ENCODE measurements around the gene KLK14.

Gene KLK14

DNA sequence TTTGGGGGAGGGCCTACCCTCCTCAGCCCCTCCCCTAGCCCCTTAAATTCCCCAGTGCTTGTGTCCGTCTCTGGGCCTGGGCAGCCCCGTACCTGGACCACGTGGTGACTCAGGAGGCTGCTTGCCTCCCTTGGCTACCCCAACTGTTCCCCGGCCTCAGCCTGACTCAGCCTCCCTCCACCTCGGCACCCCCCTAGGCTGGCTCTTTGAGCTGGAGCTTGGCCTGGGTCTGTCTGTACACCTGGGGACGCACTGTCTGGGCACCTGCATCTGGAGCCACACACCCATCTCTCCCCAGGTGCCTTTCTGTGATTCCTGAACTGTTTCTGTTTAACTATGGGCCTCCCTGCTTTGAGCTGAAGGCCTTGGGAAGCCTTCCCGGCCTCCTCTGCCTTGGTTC lies 1.8 kb upstream of the KLK14 start:
- no peak for DNase-seq

DNA sequence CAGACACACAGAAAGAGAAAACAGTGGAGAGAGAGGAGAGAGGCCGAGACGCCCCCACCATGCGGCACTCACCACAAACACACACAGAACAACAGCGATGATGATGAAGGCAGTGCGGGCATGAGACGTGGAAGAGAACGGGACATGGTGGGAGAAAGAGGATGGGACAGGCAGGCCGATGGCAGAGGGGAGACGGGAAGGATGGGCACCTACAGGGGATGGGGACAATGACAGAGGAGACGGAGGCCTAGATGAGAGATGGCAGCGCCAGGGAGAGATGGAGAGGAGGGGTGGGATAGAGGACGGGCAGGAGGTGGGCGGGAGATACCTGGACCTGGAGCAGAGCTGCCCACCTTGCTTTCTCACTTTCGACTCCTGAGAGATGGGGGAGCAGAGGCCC lies 1.1 kb upstream of the KLK14 start:
- DNase-seq = no peak

DNA sequence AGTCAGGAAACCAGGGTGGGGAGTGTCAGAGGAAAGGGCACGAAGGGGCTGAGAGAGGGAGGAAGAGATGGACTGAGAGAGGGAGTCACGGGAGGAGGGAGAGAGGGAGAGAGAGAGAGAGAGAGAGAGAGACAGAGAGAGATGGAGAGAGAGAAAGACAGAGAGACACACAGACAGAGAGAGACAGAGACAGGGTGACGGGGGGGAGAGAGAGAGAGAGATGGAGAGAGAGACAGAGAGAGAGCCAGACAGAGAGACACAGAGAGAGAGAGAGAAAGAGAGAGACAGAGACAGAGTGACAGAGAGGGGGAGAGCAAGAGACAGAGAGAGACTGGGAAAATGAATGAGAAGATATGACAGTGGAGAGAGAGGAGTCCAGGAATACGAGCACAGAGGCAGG lies 494 bp upstream of the KLK14 start:
- no peak for DNase-seq

DNA sequence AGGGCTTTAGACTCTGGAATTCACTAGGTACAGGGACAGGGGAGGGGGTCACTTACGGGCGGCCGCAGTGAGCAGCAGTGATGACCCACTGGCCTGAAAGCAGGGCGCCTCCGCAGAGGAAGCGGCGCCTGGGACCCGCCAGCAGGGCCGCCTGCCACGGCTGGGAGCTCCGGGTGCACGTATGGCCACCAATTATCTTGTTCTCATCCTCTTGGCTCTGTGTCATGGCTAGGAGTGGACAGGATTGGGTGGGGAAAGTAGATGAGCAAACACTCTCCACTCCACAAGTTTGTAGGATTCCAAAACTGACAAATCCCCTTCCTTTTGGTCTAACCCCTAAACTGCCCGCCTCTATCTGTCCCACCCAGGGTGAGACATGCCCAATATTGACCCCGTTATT lies 1.2 kb downstream of the KLK14 start:
- DNase-seq = no peak

DNA sequence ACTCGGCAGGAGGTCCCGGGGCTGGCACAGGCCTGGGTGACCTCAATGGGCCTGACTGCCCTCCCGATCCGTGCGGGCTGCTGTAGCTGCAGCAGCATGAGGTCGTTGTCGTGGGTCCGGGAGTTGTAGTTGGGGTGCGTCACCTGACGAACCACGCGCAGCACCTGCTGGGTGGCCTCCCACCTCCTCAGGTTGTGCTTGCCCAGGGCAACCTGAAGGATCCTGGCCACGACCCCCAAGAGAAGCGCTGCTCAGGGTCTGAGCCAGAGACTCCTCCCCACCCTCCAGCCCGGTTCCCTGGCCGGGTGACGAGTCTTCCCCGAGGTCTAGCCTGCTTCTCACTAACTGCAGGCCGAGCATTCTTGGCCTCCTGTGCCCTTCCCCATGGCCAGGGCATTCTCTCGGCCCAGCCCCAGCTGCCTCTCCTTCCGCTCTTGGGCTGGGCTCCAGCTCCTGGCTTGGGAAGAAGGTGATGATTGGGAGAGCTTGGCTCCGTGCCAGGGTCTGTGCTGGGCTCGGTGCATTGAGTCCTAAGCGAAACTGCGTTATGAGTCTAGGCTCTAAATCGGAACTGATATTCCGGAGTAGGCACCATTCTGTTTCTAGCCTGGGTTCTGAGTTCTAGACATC lies 3.1 kb downstream of the KLK14 start:
- no peak for DNase-seq

DNA sequence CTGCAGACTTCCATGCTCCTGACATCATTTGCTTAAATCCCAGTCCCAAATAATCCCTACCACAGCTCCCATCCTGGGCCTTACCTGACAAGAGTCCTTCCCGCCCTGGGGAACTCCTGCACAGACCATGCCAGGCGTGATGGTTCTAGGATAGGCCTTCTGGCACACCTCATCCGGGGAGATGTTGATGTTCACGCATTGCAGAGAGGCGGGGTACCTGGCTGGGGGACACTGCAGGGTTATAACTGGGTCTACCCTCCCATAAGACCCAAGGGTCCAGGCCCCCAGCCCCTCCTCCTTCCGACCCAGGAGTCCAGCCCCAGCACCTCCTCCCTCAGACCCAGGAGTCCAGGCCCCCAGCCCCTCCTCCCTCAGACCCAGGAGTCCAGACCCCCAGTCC lies 4.0 kb downstream of the KLK14 start:
- no peak for DNase-seq

DNA sequence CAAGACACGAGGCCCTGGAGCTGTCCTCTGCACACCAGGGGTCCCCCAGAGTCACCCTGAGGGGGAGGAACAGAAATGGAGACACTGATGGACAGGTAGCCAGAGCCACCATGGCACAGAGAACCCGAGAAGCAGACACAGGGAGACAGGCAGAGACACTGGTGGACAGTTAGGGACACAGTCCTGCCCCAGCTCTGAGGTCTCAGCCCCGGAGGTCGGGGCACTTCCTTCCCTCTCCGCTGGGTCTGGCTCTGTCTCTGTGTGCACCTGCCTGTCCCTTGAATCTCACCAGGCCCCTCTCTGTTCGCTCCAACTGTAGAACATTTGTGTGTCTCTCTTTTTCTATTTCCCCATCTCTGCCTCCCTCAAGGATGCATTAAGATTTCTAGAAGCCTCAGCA lies 4.6 kb downstream of the KLK14 start:
- DNase-seq = no peak

DNA sequence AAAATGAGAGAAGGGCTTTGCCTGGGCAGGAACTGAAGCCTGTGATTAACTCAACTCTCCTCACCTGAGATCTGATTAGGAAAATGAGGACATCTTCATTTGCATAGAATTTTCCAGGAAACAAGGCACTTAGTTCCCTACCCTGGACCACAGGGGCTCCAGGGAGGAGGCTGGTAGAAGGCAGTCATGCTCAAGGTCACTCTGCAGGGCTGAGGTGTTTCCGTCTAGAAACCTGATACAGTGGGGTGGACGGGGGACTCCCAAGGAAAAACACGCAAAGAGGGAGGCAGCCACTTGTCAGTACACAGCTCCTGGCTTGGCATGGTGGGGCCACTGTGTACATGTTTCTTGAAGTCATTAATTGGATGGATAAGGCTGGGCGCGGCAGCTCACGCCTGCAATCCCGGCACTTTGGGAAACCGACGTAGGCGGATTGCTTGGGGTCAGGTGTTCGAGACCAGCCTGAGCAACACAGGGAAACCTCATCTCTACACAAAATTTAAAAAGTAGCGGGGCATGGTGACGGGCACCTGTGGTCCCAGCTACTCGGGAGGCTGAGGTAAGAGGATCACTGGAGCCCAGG lies 6.0 kb downstream of the KLK14 start:
- DNase-seq = no peak

DNA sequence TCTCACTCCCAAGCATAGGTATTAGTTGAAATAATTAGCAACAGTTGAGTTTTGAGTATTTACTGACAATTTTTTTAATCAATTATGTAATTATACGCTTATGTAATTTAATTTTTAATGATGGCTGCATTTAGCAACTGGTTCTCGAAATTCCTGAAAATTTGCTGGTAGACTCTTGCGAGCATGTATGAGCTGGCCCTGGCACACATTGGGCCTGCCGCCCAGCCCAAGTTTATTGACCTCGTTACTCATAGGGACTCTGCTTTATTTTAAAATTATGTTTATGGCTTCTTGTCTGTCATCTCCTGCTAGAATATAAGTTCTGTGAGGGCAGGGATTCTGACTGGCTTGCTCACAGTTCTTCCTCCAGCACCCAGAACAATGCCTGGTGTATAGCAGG lies 6.7 kb downstream of the KLK14 start:
- DNase-seq = no peak

DNA sequence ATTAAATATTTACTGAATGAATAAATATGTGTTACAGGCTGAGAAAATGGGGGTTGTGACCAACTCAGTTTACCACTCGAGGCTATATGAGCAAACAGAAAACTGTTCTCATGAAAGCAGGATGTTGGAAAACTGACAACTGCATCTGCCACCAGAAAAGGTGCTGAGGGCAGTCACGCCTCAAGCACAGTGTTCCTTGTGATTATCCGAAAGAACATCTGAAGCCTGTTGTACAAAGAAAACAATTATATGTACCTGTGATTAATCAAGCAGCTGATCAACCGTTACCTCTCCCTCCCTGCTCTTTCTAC lies 11.6 kb downstream of the KLK14 start:
- no peak for DNase-seq

DNA sequence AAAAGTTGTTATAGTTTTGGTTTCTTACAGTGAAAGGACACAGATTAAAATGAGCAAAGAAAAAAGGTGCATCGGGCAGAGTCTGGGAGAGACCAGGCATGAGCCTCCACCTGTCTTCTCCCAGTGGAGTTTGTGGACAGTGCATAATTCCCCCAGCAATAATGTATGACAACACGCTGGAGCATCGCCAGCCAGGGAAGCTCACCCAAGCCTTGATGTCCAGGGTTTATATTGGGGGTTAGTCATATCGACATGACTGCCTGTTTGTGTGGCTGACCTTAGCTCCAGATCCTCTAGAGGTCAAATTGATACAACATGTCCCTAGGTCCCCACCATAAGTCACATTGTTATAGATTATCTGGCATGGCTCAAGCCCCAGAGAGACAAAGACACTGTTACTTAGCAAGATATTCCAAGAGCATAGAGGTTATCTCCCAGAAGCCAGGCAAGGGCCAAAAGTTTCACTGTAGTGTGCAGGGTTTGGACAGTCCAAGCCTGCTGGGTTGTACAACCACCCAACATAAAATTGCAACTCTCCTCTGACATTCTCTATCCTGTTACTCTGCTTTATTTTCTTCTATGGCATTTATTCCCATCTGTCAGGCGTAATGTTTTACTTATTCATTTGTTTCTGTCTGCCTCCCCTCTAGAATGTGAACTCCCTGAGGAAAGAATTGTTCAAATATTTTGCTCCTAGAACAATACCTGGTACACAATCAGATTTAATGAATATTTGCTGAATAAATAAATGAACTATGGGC lies 12.2 kb downstream of the KLK14 start:
- DNase-seq = no peak

DNA sequence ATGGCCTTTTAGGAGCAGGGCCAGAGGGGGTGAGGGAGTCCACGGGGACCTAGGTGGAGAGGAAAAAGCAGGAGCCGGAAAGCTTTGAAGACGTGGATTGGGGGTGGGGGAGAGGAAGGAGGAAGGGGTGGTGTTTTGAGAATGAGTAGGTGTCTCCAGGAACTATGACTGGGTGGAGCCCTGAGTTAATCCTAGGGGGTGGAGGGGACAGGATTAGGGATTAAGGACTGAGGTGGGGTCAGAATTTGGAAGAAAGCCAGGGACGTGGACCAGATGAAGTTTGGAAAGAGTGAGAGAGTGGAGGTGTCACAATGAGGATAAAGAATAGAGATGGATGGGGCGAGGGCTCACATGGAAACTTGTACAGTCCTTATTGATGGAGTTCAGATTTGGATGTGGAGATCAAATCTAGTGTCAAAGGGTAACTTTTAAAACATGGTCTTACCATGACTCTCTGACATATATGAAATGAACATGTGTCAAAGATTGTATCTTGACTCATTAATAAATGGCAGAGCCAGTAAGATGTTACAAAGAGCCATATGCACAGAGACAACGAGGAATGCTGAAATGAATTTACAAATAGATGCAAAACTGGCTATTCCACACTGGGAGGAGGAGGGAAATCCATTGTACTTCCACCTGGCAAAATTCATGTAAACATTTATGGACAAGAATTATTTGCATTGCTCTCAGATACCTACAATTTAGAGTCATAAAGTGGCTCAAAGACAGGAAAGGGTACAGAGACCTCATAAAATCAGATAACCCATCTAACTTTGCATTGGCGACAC lies 16.1 kb downstream of the KLK14 start:
- DNase-seq = no peak

DNA sequence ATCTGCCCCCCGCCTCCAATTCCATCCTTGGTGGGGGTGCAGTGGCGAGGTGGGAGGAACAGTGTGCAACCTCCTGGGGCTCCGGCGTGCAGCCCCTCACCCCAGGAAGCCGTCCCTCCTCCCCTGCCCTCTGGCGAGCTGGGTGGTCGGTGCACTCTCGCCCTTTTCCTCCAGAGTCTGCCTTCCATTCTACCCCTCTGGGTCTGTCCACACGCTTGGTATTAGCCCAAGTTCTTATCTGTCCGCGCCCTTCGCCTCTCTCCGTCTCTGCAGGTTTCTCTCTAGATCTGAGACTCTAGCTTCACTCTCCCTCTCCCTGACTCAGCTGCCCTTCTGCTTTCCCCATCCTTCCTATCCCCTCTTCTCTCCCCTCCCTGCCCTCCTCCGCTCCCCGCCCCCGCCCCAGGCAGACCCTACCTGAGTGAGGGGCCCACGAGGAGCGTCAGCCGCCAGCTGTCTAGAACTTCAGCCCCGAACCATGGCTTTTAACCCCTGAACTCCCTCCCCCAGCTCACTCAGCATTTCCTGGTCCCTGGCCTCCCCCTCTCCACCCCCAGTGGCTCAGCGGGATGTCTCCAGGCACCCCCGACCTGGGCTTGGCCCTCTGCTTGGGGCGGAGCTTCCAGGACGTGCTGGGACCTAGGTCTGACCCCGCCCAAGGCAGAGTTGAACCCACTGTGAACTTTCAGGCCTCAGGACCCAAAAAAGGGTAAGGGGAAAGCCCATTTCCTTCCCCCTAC lies 17.3 kb downstream of the KLK14 start:
- no peak for DNase-seq

DNA sequence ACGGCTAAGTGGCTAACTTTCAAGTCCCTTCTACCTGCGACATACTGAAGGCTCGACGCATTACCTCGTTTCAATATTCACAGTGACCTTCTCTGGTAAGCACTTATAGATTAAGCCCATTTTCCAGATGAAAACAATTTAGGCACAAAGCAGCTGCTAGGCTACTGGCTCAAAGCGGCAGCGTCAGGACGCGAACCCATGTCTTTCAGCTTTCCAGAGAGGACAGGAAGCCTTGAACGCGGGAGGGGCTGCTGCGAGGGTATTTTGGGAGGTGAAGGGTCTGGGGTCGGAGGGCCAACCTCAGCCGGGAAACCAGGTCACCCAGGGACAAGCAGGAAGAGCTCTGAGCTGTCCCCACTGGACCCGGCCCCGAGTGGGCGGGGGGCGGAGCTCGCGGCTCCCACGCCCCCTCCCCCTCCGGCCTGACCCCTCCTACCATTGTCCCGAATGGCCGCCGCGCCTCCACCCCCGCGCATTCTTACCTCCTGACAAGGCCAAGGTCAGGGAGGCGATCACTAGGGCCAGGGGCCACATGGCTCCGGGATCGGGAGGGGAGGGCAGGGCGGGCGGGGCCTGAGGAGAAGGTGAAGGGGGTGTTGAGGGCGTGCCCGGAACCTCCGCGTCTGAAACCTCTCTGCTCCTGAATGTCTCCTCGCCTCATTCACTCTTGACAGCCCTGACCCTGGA lies 18.0 kb downstream of the KLK14 start, which contains the start of gene KLK13:
Gene KLK13, minus strand, starts transcription at position 559 of the 687 bp plus-strand sequence. Its CDS starts 25 bp downstream, at position 534.
- no peak for DNase-seq

DNA sequence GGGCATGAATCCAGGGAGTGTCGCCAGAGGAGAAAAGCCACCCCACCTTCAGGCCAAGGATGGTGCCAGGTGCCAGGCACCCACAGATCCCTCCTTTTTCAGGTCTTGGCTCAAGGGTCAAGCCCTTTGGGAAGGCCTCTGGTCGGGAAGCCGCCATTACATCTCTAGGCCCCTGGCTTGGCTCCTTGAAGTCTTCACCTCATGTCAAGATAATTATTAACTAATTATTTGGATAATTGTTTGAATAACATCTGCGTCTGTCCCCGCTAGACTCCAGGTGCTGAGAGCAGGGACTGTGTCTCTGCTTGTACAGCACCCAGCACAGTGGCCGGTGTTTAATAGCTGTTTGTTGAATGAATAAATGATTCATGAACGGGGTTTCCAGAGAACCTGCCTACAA lies 19.0 kb downstream of the KLK14 start:
- DNase-seq = no peak

DNA sequence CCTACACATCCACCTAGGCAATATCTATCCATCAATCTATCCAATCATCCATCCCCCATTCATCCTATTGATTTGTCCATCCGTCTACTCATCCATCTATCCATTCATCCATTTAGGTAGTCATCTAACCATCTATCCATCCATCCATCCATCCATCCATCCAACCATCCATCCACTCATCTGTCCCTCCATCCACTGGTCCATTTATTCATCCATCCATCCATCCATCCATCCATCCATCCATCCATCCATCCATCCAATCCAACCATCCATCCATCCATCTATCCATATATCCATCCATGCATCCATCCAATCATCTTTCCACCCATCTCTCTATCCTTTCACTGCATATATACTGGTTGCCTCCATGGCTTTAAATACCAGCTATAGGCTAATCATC lies 21.7 kb downstream of the KLK14 start:
- no peak for DNase-seq

DNA sequence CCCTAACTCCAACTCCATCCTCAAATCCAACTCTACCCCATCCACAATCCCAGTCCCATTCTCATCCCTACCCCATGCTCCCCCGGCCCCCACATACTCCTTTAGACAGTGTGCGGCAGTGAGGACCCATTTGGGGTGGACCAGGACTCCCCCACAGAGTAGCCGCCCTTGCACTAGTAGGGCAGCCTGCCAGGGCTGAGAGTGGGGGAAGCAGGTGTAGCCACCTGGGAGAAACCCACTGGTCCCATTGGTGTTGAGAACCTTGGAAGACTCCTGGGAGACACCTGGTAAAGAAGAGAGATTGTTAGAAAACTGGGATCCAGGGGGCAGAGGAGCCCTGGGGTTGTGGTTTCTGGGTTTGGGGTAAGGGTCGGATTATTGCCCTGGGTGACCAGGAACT lies 22.4 kb downstream of the KLK14 start:
- no peak for DNase-seq

DNA sequence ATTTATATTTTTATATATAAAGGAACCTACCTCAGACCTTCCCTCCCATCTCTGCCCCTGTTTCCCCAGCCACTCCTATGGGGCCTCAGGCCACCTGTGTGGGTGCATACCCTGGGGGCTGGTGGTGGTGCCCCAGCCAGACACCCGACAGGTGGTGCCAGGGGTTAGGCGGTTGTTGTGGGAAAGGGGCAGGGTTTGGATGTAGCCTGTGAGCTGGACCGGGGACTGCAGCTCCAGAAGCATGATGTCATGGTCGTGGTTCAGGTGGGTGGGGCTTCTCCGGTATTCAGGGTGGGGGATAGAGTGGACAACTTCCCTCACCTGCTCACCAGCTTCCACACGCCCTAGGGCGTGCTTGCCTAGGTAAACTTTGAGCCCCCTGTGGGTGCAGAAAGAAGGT lies 23.0 kb downstream of the KLK14 start:
- no peak for DNase-seq

DNA sequence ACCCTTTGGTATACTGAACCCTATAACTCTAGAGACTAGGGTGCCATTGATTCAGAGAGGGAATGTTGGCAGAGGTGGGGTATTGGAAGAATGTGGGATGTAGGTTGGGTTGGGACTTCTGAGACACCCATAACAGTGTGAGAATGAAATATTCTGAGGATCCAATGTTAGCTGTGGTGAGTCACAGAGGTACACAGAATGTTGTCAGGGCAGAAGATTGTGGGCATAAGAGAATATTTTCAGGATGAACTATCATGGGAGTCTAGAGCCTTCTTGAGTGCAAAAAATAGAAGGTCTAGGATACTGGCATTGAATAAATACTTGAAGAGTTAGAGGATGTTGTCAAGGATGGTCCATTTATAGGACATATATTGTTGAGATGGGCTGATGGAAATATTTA lies 26.8 kb downstream of the KLK14 start:
- DNase-seq = no peak

DNA sequence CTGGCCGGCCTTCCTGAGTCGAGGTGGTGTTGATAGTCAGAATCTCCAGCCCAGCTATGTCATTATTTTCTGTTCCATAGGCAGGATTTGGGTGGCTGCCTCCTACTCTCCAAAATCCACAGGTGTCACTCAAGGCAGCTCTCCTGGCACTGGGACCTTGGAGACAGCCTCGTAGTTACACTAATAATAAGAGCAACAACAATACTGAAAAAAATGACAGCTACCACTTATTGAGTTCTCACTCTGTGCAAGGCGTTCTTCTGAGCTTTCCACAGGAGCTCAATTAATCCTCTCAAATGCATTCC lies 35.7 kb downstream of the KLK14 start:
- DNase-seq = no peak

DNA sequence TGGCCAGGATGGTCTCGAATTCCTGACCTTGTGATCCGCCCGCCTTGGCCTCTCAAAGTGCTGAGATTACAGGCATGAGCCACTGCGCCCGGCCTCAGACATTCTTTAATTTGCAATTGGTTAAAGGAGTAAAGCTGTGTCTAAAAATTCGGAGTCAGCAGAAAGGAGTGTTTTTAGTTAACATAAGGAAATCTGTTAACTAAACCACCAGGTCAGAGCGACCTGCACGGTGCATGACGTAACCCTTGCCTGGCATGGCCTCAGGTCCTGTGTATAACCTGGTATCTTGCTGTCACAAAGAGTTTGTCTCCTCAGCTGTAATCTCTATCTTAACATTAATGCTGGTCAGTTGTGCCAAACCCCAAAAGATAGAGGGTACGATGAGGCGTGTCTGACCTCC lies 38.4 kb downstream of the KLK14 start:
- DNase-seq = no peak

DNA sequence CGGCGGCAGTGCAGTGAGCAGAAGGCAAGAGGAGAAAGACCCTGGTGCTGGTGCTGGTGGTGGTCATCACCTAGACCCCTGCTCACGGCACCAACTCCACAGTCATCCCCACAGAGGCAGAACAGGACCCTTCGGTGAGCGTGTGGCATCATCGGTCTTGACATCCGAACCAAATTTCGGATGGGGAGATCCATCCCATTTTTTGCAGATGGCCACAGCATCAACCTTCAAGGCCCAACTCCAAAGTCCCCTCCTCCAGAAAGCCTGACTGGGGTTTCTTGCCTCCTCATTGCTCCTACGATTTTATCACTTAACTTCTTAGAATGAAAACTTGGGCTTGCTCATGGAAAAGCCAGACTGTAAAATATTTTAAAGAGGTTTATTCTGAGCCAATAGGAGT lies 39.2 kb downstream of the KLK14 start:
- DNase-seq = no peak

DNA sequence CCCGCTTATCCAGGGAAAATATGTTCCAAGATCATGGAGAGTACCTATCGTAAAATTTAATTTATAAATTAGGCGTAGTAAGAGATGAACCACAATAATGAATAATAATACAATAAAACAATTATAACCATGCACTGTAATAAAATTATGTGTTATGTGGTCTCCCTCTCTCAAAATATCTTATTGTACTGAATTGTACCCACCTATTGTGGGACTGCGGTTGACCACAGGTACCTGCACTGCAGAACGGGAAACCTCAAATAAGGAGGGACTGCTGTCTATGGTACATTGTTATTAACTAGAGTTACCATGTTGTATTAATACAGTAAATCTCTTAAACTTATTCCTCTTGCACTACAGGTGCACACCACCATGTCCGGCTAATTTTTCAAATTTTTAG lies 42.5 kb downstream of the KLK14 start:
- DNase-seq = no peak
